Spleen (tissue), 7 donors: Measurements from ENCODE around the gene FAM107B.

ENCODE experiments used
- POLR2A ChIP-seq, 3 donors: fragments of 450-650 bp; IDR thresholded peaks; one replicate each; pipeline ENCODE4 v1.5.1; 2017; ENCODE audit warnings: antibody characterized with exemption in 3 of 3, mild to moderate bottlenecking in 1 of 3
- TF ChIP-seq, protein P1 (sequence below), 11 experiments: fragments of 200-600 bp in 7 of 11; fragments of 450-650 bp in 4 of 11; sonication (generic) in 4 of 11; IDR thresholded peaks in 8 of 11; conservative IDR thresholded peaks in 3 of 11; 1 replicate in 7 of 11; 2 replicates in 4 of 11; pipeline versions ENCODE4 v1.4.0 to v1.8.0; 2016 to 2021; ENCODE audit warnings: antibody characterized with exemption in 11 of 11, inconsistent platforms in 4 of 11, mild to moderate bottlenecking in 1 of 11
- donor health status: DM: no; HTN: no; CAD: no; lungs with moderate emphysema.
- donor health status: DM: no; HTN: no; CAD: no.
- donor health status: DM: no; HTN: no; CAD: no.

DNA sequence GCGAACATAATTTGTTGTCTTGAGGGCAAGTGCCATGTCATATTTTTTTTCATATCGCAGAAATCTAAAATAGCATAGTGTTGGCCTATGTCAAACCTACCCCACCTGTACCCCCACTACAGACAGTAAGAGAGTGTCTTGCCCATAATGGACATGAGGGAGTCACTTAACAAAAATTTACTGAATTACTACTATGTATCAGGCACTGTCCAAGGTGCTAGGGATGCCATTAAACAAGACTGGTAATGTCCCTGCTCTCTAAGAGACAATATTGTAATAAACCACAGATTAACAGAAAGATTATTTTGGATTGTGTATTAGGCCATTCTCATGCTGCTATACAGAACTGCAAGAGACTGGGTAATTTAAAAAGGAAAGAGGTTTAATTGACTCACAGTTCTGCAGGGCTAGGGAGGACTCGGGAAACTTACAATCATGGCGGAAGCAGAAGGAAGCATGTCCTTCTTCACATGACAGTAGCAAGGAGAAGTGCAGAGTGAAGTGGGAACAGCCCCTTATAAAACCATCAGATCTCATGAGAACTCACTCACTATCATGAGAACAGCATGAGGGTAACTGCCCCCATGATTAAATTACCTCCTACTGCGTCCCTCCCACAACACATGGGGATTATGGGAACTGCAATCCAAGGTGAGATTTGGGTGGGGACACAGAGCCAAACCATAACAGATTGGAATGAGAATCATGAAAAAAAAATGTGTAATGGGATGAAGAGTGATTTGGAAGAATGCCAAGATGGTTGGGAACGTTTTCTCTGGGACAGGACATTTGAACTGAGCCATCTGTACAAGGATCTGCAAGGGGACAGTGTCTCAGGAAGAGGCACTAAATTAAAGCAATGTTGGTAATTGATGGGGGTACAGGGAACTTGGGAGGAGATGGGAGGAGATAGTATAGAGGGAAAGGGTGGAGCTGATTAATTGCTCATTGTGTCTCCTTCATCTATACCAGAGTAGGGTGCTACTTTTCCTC, 108.5 kb downstream of the FAM107B start:
- TF ChIP-seq, protein P1, sequence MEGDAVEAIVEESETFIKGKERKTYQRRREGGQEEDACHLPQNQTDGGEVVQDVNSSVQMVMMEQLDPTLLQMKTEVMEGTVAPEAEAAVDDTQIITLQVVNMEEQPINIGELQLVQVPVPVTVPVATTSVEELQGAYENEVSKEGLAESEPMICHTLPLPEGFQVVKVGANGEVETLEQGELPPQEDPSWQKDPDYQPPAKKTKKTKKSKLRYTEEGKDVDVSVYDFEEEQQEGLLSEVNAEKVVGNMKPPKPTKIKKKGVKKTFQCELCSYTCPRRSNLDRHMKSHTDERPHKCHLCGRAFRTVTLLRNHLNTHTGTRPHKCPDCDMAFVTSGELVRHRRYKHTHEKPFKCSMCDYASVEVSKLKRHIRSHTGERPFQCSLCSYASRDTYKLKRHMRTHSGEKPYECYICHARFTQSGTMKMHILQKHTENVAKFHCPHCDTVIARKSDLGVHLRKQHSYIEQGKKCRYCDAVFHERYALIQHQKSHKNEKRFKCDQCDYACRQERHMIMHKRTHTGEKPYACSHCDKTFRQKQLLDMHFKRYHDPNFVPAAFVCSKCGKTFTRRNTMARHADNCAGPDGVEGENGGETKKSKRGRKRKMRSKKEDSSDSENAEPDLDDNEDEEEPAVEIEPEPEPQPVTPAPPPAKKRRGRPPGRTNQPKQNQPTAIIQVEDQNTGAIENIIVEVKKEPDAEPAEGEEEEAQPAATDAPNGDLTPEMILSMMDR (IDR thresholded peaks at IDR 0.05 in 8 of 11, conservative IDR thresholded peaks at IDR 0.05 in 3 of 11): no peak
- TF ChIP-seq POLR2A (IDR thresholded peaks at IDR 0.05): no peak
